Vagina (tissue), 2 donors: Measurements from ENCODE around the gene SPRR3.

Experiments used
- CTCF ChIP-seq, 3 experiments: fragments of 450-650 bp in 2 of 3; fragments of 200-600 bp in 1 of 3; sonication (generic) in 1 of 3; IDR thresholded peaks; one replicate each; pipeline ENCODE4 v1.5.1; 2017 to 2019; ENCODE audit warnings: antibody characterized with exemption in 3 of 3, mild to moderate bottlenecking in 2 of 3, moderate library complexity in 2 of 3
- POLR2AphosphoS5 ChIP-seq, 2 donors: sonication (generic); formaldehyde crosslinking; IDR thresholded peaks; one replicate each; pipeline ENCODE4 v1.9.0; 2017; ENCODE audit warnings: antibody characterized with exemption in 2 of 2, mild to moderate bottlenecking in 2 of 2, low read depth in 1 of 2; ENCODE audit not compliant: insufficient read depth in 1 of 2

GRCh38 chr1:152964536-152964935 lies 37.0 kb upstream of the SPRR3 start:
- TF ChIP-seq CTCF (IDR thresholded peaks at IDR 0.05) (no peak), POLR2AphosphoS5 (IDR thresholded peaks at IDR 0.05; ENCODE audit: insufficient read depth in 1 of 2, low read depth in 1 of 2) (no peak)
